ENCODE measurements around the gene CHI3L2. TPM values are rescaled to one million over a fixed set of nuclear protein-coding genes. Genes with fewer than 3 reads are reported as not detected.
A peak's percentile ranks its signal among the peaks of the same experiment; 100 is the strongest.

CHI3L2 gene
- total and polyA plus RNA-seq, 10 of the 15 experiments (the other 5 are each of a cell fraction or from before 2014, with no cell fraction given), result 37.1 to 508 (median 98.3) TPM

GRCh38 chr1:111219557-111220286 lies 7.8 kb upstream of the CHI3L2 start (continued):
- TF ChIP-seq, protein P1, sequence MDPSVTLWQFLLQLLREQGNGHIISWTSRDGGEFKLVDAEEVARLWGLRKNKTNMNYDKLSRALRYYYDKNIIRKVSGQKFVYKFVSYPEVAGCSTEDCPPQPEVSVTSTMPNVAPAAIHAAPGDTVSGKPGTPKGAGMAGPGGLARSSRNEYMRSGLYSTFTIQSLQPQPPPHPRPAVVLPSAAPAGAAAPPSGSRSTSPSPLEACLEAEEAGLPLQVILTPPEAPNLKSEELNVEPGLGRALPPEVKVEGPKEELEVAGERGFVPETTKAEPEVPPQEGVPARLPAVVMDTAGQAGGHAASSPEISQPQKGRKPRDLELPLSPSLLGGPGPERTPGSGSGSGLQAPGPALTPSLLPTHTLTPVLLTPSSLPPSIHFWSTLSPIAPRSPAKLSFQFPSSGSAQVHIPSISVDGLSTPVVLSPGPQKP (IDR thresholded peaks at IDR 0.05; ENCODE audit: low read depth, low read length), result no peak
- TF ChIP-seq MTA2 (IDR thresholded peaks at IDR 0.05; ENCODE audit: low read depth) (no peak), SMARCA5 (IDR thresholded peaks at IDR 0.05) (no peak), MEF2A (IDR thresholded peaks at IDR 0.05; ENCODE audit: insufficient read depth, low read depth, low read length) (peak; percentile 97), RBBP5 (conservative IDR thresholded peaks at IDR 0.05) (no peak), SMC3 (IDR thresholded peaks at IDR 0.05; ENCODE audit: borderline replicate concordance, low read length) (peak; percentile 19), ETV6 (conservative IDR thresholded peaks at IDR 0.05 in 1 of 2, IDR thresholded peaks at IDR 0.05 in 1 of 2; ENCODE audit: borderline replicate concordance in 1 of 2, low read depth in 1 of 2) (peak in 1 of 2 experiments; percentile 89; a peak in 2 of 4 replicates), CUX1 (IDR thresholded peaks at IDR 0.05; ENCODE audit: insufficient replicate concordance, low read depth, low read length) (peak; percentile 98), TCF3 (IDR thresholded peaks at IDR 0.05; ENCODE audit: borderline replicate concordance, insufficient read depth, low read depth, low read length) (0 out of 2 replicates have a peak, but pooled peaks have one; percentile 37), GATAD2B (conservative IDR thresholded peaks at IDR 0.05; ENCODE audit: low read depth) (no peak), MXI1 (IDR thresholded peaks at IDR 0.05; ENCODE audit: low read depth, low read length) (peak; percentile 19; the same call in 1 of the 2 replicates), USF2 (IDR thresholded peaks at IDR 0.05; ENCODE audit: borderline replicate concordance, low read depth, low read length) (no peak), ATF7 (IDR thresholded peaks at IDR 0.05; ENCODE audit: low read depth) (peak; percentile 89), SP1 (IDR thresholded peaks at IDR 0.05; ENCODE audit: low read depth, low read length) (peak; percentile 73), POLR2A (IDR thresholded peaks at IDR 0.05; ENCODE audit: low read depth, low read length) (peak; percentile 78), SMAD5 (IDR thresholded peaks at IDR 0.05; ENCODE audit: low read depth) (peak; percentile 46)
- TF ChIP-seq, protein P2, sequence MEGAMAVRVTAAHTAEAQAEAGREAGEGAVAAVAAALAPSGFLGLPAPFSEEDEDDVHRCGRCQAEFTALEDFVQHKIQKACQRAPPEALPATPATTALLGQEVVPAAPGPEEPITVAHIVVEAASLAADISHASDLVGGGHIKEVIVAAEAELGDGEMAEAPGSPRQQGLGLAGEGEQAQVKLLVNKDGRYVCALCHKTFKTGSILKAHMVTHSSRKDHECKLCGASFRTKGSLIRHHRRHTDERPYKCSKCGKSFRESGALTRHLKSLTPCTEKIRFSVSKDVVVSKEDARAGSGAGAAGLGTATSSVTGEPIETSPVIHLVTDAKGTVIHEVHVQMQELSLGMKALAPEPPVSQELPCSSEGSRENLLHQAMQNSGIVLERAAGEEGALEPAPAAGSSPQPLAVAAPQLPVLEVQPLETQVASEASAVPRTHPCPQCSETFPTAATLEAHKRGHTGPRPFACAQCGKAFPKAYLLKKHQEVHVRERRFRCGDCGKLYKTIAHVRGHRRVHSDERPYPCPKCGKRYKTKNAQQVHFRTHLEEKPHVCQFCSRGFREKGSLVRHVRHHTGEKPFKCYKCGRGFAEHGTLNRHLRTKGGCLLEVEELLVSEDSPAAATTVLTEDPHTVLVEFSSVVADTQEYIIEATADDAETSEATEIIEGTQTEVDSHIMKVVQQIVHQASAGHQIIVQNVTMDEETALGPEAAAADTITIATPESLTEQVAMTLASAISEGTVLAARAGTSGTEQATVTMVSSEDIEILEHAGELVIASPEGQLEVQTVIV (IDR thresholded peaks at IDR 0.05; ENCODE audit: borderline replicate concordance, partially characterized antibody), result no peak
- TF ChIP-seq, protein P3, sequence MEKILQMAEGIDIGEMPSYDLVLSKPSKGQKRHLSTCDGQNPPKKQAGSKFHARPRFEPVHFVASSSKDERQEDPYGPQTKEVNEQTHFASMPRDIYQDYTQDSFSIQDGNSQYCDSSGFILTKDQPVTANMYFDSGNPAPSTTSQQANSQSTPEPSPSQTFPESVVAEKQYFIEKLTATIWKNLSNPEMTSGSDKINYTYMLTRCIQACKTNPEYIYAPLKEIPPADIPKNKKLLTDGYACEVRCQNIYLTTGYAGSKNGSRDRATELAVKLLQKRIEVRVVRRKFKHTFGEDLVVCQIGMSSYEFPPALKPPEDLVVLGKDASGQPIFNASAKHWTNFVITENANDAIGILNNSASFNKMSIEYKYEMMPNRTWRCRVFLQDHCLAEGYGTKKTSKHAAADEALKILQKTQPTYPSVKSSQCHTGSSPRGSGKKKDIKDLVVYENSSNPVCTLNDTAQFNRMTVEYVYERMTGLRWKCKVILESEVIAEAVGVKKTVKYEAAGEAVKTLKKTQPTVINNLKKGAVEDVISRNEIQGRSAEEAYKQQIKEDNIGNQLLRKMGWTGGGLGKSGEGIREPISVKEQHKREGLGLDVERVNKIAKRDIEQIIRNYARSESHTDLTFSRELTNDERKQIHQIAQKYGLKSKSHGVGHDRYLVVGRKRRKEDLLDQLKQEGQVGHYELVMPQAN (conservative IDR thresholded peaks at IDR 0.05), result no peak

Measured in GM12878 (cell line).